HCT116 (cell line): ENCODE measurements around the gene GRIN2A. TPM values are rescaled to one million over a fixed set of nuclear protein-coding genes. Genes with fewer than 3 reads are reported as not detected.

Source experiments
- ATAC-seq: fragments of 200-7000 bp; cut with Tn5 transposase; 2 replicates; pipeline ENCODE4 v1.9.1; 2020; ENCODE audit warnings: mild to moderate bottlenecking, moderate library complexity
- BruUV-seq: library from RNA; stranded (reverse); fragments of 400-500 nt; replicated peaks from 2 replicates; lab custom pipeline; 2021; lab: Mats Ljungman, UMichigan
- CTCF ChIA-PET: fragments of 300-600 bp; sonication (Branson Sonifier 250); formaldehyde crosslinking; loops from one replicate; lab custom pipeline; 2021; ENCODE audit warnings: antibody characterized with exemption; lab: Charles Lee
- POLR2A ChIA-PET: fragments of 300-600, 350-600 bp; sonication (Branson Sonifier 250); formaldehyde crosslinking; loops from one replicate; lab custom pipeline; 2021; ENCODE audit warnings: antibody characterized with exemption; lab: Charles Lee
- RAD21 ChIA-PET, 2 experiments: fragments of 300-600 bp; sonication (Branson Sonifier 250); formaldehyde crosslinking; loops; one replicate each; lab custom pipeline; 2023; ENCODE audit warnings: low total read pairs in 2 of 2; ENCODE audit not compliant: uncharacterized antibody in 2 of 2, unreplicated experiment in 2 of 2, low non-redundant PET in 1 of 2; lab: Charles Lee
- DNase-seq: peaks from one replicate; pipeline ENCODE4 v3.0.0-alpha.2; 2010; ENCODE audit warnings: low read depth, low spot score
- H2AFZ ChIP-seq: fragments of 200-600 bp; shearing (Covaris generic), sonication (generic); 2 replicates; pipeline ENCODE4 v1.6.1; 2017; ENCODE audit warnings: low read depth, mixed run types, mixed read lengths, antibody characterized with exemption, low read length; ENCODE audit not compliant: poor library complexity, severe bottlenecking
- H3K27ac ChIP-seq: 2 replicates; pipeline ENCODE4 v1.5.1; 2012; ENCODE audit warnings: low read depth, low read length
- H3K27me3 ChIP-seq: fragments of 200-600 bp; sonication (generic); 2 replicates; pipeline ENCODE4 v1.6.1; 2016; ENCODE audit warnings: mixed run types, low read length, mixed read lengths; ENCODE audit not compliant: insufficient read depth
- H3K36me3 ChIP-seq, 2 experiments: fragments of 200-500 bp in 1 of 2; fragments of 200-600 bp in 1 of 2; sonication (Bioruptor generic) in 1 of 2; sonication (generic) in 1 of 2; 2 replicates each; pipeline versions ENCODE4 v1.5.1 to v1.6.1; 2014 to 2016; ENCODE audit warnings: low read length in 2 of 2, inconsistent platforms in 1 of 2, mixed read lengths in 1 of 2, mixed run types in 1 of 2; ENCODE audit not compliant: insufficient read depth in 2 of 2, control insufficient read depth in 1 of 2
- H3K4me1 ChIP-seq, 2 experiments: fragments of 200-600 bp in 1 of 2; sonication (generic) in 1 of 2; 2 replicates each; pipeline versions ENCODE4 v1.5.1 to v1.6.1; 2012 to 2017; ENCODE audit warnings: low read length in 2 of 2, inconsistent platforms in 1 of 2, mild to moderate bottlenecking in 1 of 2, mixed read lengths in 1 of 2, mixed run types in 1 of 2, moderate library complexity in 1 of 2; ENCODE audit not compliant: insufficient read depth in 2 of 2, control insufficient read depth in 1 of 2
- H3K4me2 ChIP-seq: fragments of 200-600 bp; sonication (generic); 2 replicates; pipeline ENCODE4 v1.6.1; 2017; ENCODE audit warnings: mixed run types, low read length, mixed read lengths
- H3K4me3 ChIP-seq, 2 experiments: fragments of 200-600 bp in 1 of 2; sonication (generic) in 1 of 2; replicated peaks in 1 of 2; 2 replicates each; pipeline ENCODE4 v1.5.1; 2011 to 2016; ENCODE audit warnings: low read length in 2 of 2, control low read depth in 1 of 2, low read depth in 1 of 2, mild to moderate bottlenecking in 1 of 2, mixed read lengths in 1 of 2, mixed run types in 1 of 2
- H3K79me2 ChIP-seq: fragments of 200-600 bp; sonication (generic); 2 replicates; pipeline ENCODE4 v1.6.1; 2017; ENCODE audit warnings: mild to moderate bottlenecking, mixed run types, low read length, moderate library complexity, mixed read lengths; ENCODE audit not compliant: insufficient read depth
- H3K9ac ChIP-seq: fragments of 200-600 bp; sonication (generic); 2 replicates; pipeline ENCODE4 v1.6.1; 2016; ENCODE audit warnings: low read length, mixed read lengths
- H3K9me2 ChIP-seq: fragments of 200-600 bp; sonication (generic), shearing (Covaris generic); 2 replicates; pipeline ENCODE4 v1.6.1; 2017; ENCODE audit warnings: mixed run types, mild to moderate bottlenecking, moderate library complexity; ENCODE audit not compliant: insufficient read depth
- H3K9me3 ChIP-seq, 2 experiments: fragments of 200-500 bp in 1 of 2; fragments of 200-600 bp in 1 of 2; sonication (Bioruptor generic) in 1 of 2; sonication (generic) in 1 of 2; 2 replicates each; pipeline ENCODE4 v1.6.1; 2014 to 2017; ENCODE audit warnings: low read length in 2 of 2, mixed read lengths in 2 of 2, inconsistent platforms in 1 of 2, low read depth in 1 of 2, mild to moderate bottlenecking in 1 of 2, mixed run types in 1 of 2, moderate library complexity in 1 of 2; ENCODE audit not compliant: control insufficient read depth in 1 of 2, insufficient read depth in 1 of 2
- H4K20me1 ChIP-seq: fragments of 200-600 bp; sonication (generic), shearing (Covaris generic); 2 replicates; pipeline ENCODE4 v1.6.1; 2017; ENCODE audit warnings: mixed run types, mild to moderate bottlenecking, moderate library complexity; ENCODE audit not compliant: insufficient read depth
- CEBPB ChIP-seq: IDR thresholded peaks from 2 replicates; pipeline ENCODE4 v1.6.1; 2012; ENCODE audit warnings: low read depth
- CTCF ChIP-seq, 3 experiments: fragments of 200-600 bp in 1 of 3; sonication (generic) in 1 of 3; IDR thresholded peaks in 2 of 3; conservative IDR thresholded peaks in 1 of 3; 2 replicates each; pipeline ENCODE4 v1.5.1; 2012 to 2017; ENCODE audit warnings: low read depth in 2 of 3, low read length in 2 of 3, antibody characterized with exemption in 1 of 3, borderline replicate concordance in 1 of 3, control low read depth in 1 of 3, mild to moderate bottlenecking in 1 of 3, mixed read lengths in 1 of 3, mixed run types in 1 of 3, moderate library complexity in 1 of 3; ENCODE audit not compliant: insufficient read depth in 1 of 3
- EGR1 ChIP-seq: IDR thresholded peaks from 2 replicates; pipeline ENCODE4 v1.6.1; 2012; ENCODE audit warnings: low read depth
- ELF1 ChIP-seq: IDR thresholded peaks from 2 replicates; pipeline ENCODE4 v1.6.1; 2012; ENCODE audit warnings: low read depth, borderline replicate concordance
- FOSL1 ChIP-seq: IDR thresholded peaks from 2 replicates; pipeline ENCODE4 v1.6.1; 2012; ENCODE audit warnings: low read depth
- intact Hi-C: fragments of 100-400 bp; cut with micrococcal nuclease; formaldehyde crosslinking; loops from 2 replicates; pipeline ENCODE4 v1.10.0; 2022
- total RNA-seq: library from RNA; stranded (reverse); gene quantifications from one replicate; pipeline ENCODE4 v1.2.1, GENCODE V29; 2021; ENCODE audit not compliant: unreplicated experiment
- TF ChIP-seq, protein P1 (sequence below): IDR thresholded peaks from 2 replicates; pipeline ENCODE4 v1.6.1; 2011; ENCODE audit warnings: mild to moderate bottlenecking, low read length, moderate library complexity; ENCODE audit not compliant: insufficient replicate concordance; ENCODE audit errors: extremely low read depth

The GRIN2A gene
- total RNA-seq, 1 experiment from 2014 or later, result 0.02 TPM

DNA sequence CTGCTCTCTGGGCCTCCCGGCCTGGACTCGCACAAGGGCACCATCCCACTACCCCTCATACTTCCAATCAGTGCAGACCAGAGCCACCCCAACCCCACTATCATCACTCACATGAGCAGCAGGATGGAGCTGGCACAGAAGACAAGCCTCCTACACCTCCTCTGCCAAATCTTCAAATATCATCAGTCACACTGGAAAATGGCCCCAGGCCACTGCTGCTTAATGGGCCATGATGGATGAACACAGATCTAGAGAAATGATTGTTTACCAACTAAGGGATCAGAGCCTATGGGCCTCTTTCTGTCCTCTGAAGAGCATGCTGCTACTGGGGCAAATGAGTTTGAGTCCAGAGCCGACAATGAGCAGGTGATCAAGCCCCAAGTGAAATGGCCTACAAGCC is 165.5 kb downstream of the GRIN2A start:
- no peak overlapping the region for H3K4me3 ChIP-seq
- H3K4me2 ChIP-seq, result no peak overlapping the region
- peaks cover 43% of the 10 kb centered on the region for H3K27me3 ChIP-seq
- H3K4me1 ChIP-seq, result no peaks in the 10 kb centered on the region
- BruUV-seq, result no TSS peak
- no peaks in the 10 kb centered on the region for H3K79me2 ChIP-seq
- no peaks in the 10 kb centered on the region for H3K36me3 ChIP-seq
- H3K9me3 ChIP-seq, result no peaks in the 10 kb centered on the region
- intact Hi-C loops, result no loop called here
- CTCF ChIA-PET, result no interaction called here
- H3K27ac ChIP-seq, result no peak overlapping the region
- RAD21 ChIA-PET, result no interaction called here
- ATAC-seq, result no peak
- POLR2A ChIA-PET, result no interaction called here
- H4K20me1 ChIP-seq, result no peaks in the 10 kb centered on the region
- no peak overlapping the region for H2AFZ ChIP-seq
- no peak for DNase-seq
- H3K9ac ChIP-seq, result no peak overlapping the region
- no peak for TF ChIP-seq CTCF (IDR thresholded peaks at IDR 0.05 in 2 of 3, conservative IDR thresholded peaks at IDR 0.05 in 1 of 3; ENCODE audit: borderline replicate concordance in 1 of 3, insufficient read depth in 1 of 3, low read depth in 2 of 3, low read length in 2 of 3)
- TF ChIP-seq FOSL1, result no peak
- no peaks in the 10 kb centered on the region for H3K9me2 ChIP-seq

DNA sequence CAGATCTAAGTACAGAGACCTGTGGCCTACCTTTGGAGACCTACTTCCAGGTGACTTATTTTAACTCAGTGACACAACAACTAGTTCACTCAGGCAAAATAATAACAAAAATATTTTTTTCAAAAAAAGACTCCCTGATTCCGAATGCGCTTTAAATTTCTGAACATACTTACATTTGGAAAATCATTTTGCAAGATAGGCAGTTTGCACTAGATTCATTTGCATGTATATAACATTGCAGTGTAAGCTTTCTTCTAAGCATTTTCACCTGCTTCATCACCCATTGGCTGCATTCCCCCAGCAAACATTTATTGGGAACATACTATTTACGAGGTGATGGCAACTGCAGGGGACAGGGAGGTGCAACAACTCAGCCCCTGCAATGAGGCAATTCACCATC is 166.8 kb downstream of the GRIN2A start:
- no peaks in the 10 kb centered on the region for H3K9me3 ChIP-seq
- H3K4me2 ChIP-seq, result no peak overlapping the region
- no peak overlapping the region for H2AFZ ChIP-seq
- no peaks in the 10 kb centered on the region for H3K36me3 ChIP-seq
- TF ChIP-seq, protein P1, sequence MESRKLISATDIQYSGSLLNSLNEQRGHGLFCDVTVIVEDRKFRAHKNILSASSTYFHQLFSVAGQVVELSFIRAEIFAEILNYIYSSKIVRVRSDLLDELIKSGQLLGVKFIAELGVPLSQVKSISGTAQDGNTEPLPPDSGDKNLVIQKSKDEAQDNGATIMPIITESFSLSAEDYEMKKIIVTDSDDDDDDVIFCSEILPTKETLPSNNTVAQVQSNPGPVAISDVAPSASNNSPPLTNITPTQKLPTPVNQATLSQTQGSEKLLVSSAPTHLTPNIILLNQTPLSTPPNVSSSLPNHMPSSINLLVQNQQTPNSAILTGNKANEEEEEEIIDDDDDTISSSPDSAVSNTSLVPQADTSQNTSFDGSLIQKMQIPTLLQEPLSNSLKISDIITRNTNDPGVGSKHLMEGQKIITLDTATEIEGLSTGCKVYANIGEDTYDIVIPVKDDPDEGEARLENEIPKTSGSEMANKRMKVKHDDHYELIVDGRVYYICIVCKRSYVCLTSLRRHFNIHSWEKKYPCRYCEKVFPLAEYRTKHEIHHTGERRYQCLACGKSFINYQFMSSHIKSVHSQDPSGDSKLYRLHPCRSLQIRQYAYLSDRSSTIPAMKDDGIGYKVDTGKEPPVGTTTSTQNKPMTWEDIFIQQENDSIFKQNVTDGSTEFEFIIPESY, result no peak
- no peak for TF ChIP-seq ELF1
- no peak for TF ChIP-seq EGR1
- no peak for TF ChIP-seq CEBPB
- no peak overlapping the region for H3K27ac ChIP-seq
- ChIA-PET POLR2A (no interaction called here), RAD21 (no interaction called here), CTCF (no interaction called here)
- ATAC-seq, result no peak
- no peak for DNase-seq
- H3K4me3 ChIP-seq, result no peak overlapping the region
- no peak overlapping the region for H3K9ac ChIP-seq
- intact Hi-C loops, result no loop called here
- peaks cover 42% of the 10 kb centered on the region for H3K27me3 ChIP-seq
- H3K79me2 ChIP-seq, result no peaks in the 10 kb centered on the region
- no peaks in the 10 kb centered on the region for H3K4me1 ChIP-seq
- H4K20me1 ChIP-seq, result no peaks in the 10 kb centered on the region
- H3K9me2 ChIP-seq, result no peaks in the 10 kb centered on the region
- no TSS peak for BruUV-seq
